WERI-Rb-1 (cell line): ENCODE results near the gene NCL.

ENCODE experiments used
- DNase-seq: peaks from one replicate; pipeline ENCODE4 v3.0.0-alpha.2; 2020
- H3K27ac ChIP-seq: fragments of 250-450 bp; sonication (Bioruptor Pico); 2 replicates; pipeline ENCODE4 v1.5.1; 2020; ENCODE audit warnings: mild to moderate bottlenecking, moderate library complexity
- H3K27me3 ChIP-seq: fragments of 250-450 bp; sonication (Bioruptor Pico); 2 replicates; pipeline ENCODE4 v1.5.1; 2021; ENCODE audit warnings: mild to moderate bottlenecking, low read depth, moderate library complexity; ENCODE audit not compliant: insufficient read depth, severe bottlenecking
- H3K36me3 ChIP-seq: fragments of 250-450 bp; sonication (Bioruptor Pico); 2 replicates; pipeline ENCODE4 v1.5.1; 2020; ENCODE audit warnings: mild to moderate bottlenecking, moderate library complexity
- H3K4me3 ChIP-seq: 2 replicates; pipeline ENCODE4 v1.5.1; 2011; ENCODE audit warnings: low read depth, mild to moderate bottlenecking, control low read depth, low read length
- H3K9me3 ChIP-seq: fragments of 250-450 bp; sonication (Bioruptor Pico); 2 replicates; pipeline ENCODE4 v1.5.1; 2021; ENCODE audit warnings: mild to moderate bottlenecking, moderate library complexity; ENCODE audit not compliant: severe bottlenecking
- CTCF ChIP-seq: IDR thresholded peaks from 2 replicates; pipeline ENCODE4 v1.5.1; 2011; ENCODE audit warnings: low read depth, mild to moderate bottlenecking, control low read depth, inconsistent platforms, low read length

Gene NCL

GRCh38 chr2:231454361-231454791, 9.9 kb downstream of the NCL start:
- no peak overlapping the region for H3K4me3 ChIP-seq
- DNase-seq, result no peak
- no peak overlapping the region for H3K27ac ChIP-seq
- peaks cover 78% of the 10 kb centered on the region for H3K36me3 ChIP-seq
- no peak for TF ChIP-seq CTCF
- no peaks in the 10 kb centered on the region for H3K9me3 ChIP-seq
- H3K27me3 ChIP-seq, result no peaks in the 10 kb centered on the region

- Histone ChIP-seq H3K36me3 (peaks cover 64% of the 10 kb centered on the region), H3K4me3 (no peak overlapping the region), H3K27me3 (no peaks in the 10 kb centered on the region), H3K9me3 (no peaks in the 10 kb centered on the region), H3K27ac (peak overlapping the region; percentile 55)
- no peak for TF ChIP-seq CTCF
- DNase-seq, result no peak
These were observed 11.3 kb downstream of the NCL start for GRCh38 chr2:231452799-231453508.

DNA sequence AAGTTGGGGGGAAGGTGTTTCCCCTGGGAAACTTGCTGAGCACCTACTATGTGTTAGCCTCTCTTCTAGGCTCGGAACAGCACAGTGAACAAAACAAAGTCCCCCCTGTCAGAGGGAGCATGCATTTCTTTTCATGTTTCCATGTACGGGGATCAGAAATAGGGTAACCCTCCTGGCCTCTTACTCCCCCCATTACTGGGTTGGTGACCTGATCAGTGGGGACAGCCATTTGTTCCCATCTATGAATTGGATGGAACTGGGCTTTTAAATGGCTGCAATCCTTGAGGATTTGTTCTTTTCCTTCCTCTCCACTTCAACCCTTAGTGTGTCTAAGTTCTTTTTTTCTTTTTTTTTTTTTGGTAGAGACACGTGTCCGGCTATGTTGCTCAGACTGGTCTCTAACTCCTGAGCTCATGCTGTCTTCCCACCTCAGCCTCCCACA, 13.7 kb downstream of the NCL start:
- no peak for TF ChIP-seq CTCF
- no peaks in the 10 kb centered on the region for H3K9me3 ChIP-seq
- peaks cover 40% of the 10 kb centered on the region for H3K36me3 ChIP-seq
- no peaks in the 10 kb centered on the region for H3K27me3 ChIP-seq
- no peak overlapping the region for H3K4me3 ChIP-seq
- DNase-seq, result no peak
- H3K27ac ChIP-seq, result no peak overlapping the region

- no peak overlapping the region for H3K4me3 ChIP-seq
- DNase-seq, result no peak
These were observed 14.7 kb downstream of the NCL start for GRCh38 chr2:231449503-231450054.

DNA sequence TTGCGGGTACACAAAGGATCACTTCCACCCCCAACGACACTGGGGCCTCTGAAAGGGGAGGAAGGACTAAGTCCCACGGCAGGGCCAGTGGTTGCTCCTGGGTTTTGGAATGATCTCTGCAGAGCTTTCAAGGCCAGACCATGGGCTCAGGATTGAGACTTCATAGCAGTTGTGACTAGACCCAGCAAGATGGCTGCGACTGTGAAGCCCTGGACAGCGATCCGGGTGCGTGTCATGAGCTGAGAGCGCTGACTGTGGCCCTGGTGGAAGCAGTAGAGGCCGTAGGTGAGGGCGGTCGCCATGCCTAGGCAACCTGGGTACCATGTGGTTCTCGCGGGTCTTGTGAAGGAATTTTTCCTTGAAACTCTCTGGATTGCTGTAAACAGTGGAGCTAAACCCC, 27.3 kb downstream of the NCL start:
- H3K36me3 ChIP-seq, result no peaks in the 10 kb centered on the region
- no peak overlapping the region for H3K27ac ChIP-seq
- no peaks in the 10 kb centered on the region for H3K27me3 ChIP-seq
- no peak for TF ChIP-seq CTCF
- no peak for DNase-seq
- H3K9me3 ChIP-seq, result peaks cover 3% of the 10 kb centered on the region
- no peak overlapping the region for H3K4me3 ChIP-seq

More at GRCh38 chr2:231449503-231450054, 14.7 kb downstream of the NCL start:
- H3K9me3 ChIP-seq, result no peaks in the 10 kb centered on the region
- H3K27me3 ChIP-seq, result no peaks in the 10 kb centered on the region
- no peak for TF ChIP-seq CTCF
- no peak overlapping the region for H3K27ac ChIP-seq
- peaks cover 30% of the 10 kb centered on the region for H3K36me3 ChIP-seq

DNA sequence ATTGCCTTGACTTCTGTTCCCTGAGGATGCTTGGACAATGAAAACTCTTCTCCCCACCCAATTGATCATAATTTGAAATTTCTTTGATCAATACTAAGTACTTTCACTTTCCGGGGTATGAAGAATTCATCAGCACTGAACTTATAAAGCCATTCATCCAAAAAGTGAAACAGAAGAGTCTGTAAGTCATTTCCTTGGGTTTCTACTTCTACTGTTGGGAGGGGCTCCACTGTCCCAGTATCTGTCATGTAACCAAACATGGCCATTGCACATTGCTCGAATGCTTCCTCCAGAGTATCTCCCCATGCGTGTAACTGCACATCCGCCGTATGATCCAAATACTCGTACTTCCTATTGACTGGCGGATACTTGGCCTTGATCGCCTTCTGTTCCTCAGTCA, 30.3 kb downstream of the NCL start:
- no peak for DNase-seq
- Histone ChIP-seq H3K4me3 (no peak overlapping the region), H3K27me3 (no peaks in the 10 kb centered on the region), H3K9me3 (peaks cover 12% of the 10 kb centered on the region), H3K27ac (no peak overlapping the region), H3K36me3 (no peaks in the 10 kb centered on the region)
- no peak for TF ChIP-seq CTCF
